Astrocyte (in vitro differentiated cells and primary cell): ENCODE data around the gene GRAMD1B. TPM values are rescaled to one million over a fixed set of nuclear protein-coding genes. Genes with fewer than 3 reads are reported as not detected.

ENCODE experiments used
- DNase-seq: peaks from one replicate; pipeline ENCODE4 v3.0.0-alpha.2; 2010; ENCODE audit warnings: low read depth
- FAIRE-seq: peaks from 2 replicates; lab custom pipeline; 2011; peaks lifted over from hg19 to GRCh38; lab: Jason Lieb, UNC
- H2AFZ ChIP-seq: 2 replicates; pipeline ENCODE4 v1.6.0; 2012; ENCODE audit warnings: low read depth, low read length, inconsistent platforms
- H3K27ac ChIP-seq: 2 replicates; pipeline ENCODE4 v1.5.1; 2011; ENCODE audit warnings: low read depth, low read length, inconsistent platforms
- H3K27me3 ChIP-seq: 2 replicates; pipeline ENCODE4 v1.6.0; 2011; ENCODE audit warnings: low read length, inconsistent platforms; ENCODE audit not compliant: insufficient read depth
- H3K36me3 ChIP-seq: 2 replicates; pipeline ENCODE4 v1.5.1; 2011; ENCODE audit warnings: low read length, inconsistent platforms; ENCODE audit not compliant: insufficient read depth
- H3K4me1 ChIP-seq: 2 replicates; pipeline ENCODE4 v1.5.1; 2011; ENCODE audit warnings: low read length, inconsistent platforms; ENCODE audit not compliant: insufficient read depth
- H3K4me2 ChIP-seq: 2 replicates; pipeline ENCODE4 v1.6.0; 2012; ENCODE audit warnings: low read length, inconsistent platforms
- H3K4me3 ChIP-seq: 2 replicates; pipeline ENCODE4 v1.5.1; 2011; ENCODE audit warnings: low read depth, mild to moderate bottlenecking, low read length, inconsistent platforms; ENCODE audit not compliant: insufficient read depth
- H3K79me2 ChIP-seq: 2 replicates; pipeline ENCODE4 v1.6.0; 2012; ENCODE audit warnings: mild to moderate bottlenecking, low read length, inconsistent platforms; ENCODE audit not compliant: insufficient read depth
- H3K9ac ChIP-seq: 2 replicates; pipeline ENCODE4 v1.6.0; 2012; ENCODE audit warnings: mild to moderate bottlenecking, low read length, inconsistent platforms
- H3K9me3 ChIP-seq: 2 replicates; pipeline ENCODE4 v1.5.1; 2012; ENCODE audit warnings: low read depth, mild to moderate bottlenecking, low read length, inconsistent platforms; ENCODE audit not compliant: insufficient read depth
- H4K20me1 ChIP-seq: 2 replicates; pipeline ENCODE4 v1.6.0; 2012; ENCODE audit warnings: low read length, inconsistent platforms; ENCODE audit not compliant: insufficient read depth
- H3K27ac Mint-ChIP-seq: one replicate; pipeline ENCODE4 v1.8.0; 2021; ENCODE audit warnings: mild to moderate bottlenecking, mixed read lengths; ENCODE audit not compliant: unreplicated experiment
- H3K27me3 Mint-ChIP-seq: one replicate; pipeline ENCODE4 v1.8.0; 2021; ENCODE audit warnings: low read depth, mixed read lengths; ENCODE audit not compliant: unreplicated experiment
- H3K36me3 Mint-ChIP-seq: one replicate; pipeline ENCODE4 v1.8.0; 2021; ENCODE audit warnings: low read depth, mixed read lengths; ENCODE audit not compliant: unreplicated experiment
- H3K4me1 Mint-ChIP-seq: one replicate; pipeline ENCODE4 v1.8.0; 2021; ENCODE audit warnings: low read depth, mixed read lengths; ENCODE audit not compliant: unreplicated experiment
- H3K4me3 Mint-ChIP-seq: one replicate; pipeline ENCODE4 v1.8.0; 2021; ENCODE audit warnings: mild to moderate bottlenecking, moderate library complexity, mixed read lengths; ENCODE audit not compliant: unreplicated experiment
- H3K9me3 Mint-ChIP-seq: one replicate; pipeline ENCODE4 v1.8.0; 2021; ENCODE audit warnings: mild to moderate bottlenecking, mixed read lengths; ENCODE audit not compliant: unreplicated experiment
- EZH2 ChIP-seq: IDR thresholded peaks from 2 replicates; pipeline ENCODE4 v1.6.1; 2012; ENCODE audit warnings: mild to moderate bottlenecking, low read length, inconsistent platforms; ENCODE audit not compliant: insufficient read depth
- total RNA-seq: library from RNA; stranded (reverse); gene quantifications from 2 replicates; pipeline ENCODE4 v1.2.1, GENCODE V29; 2021
- TF ChIP-seq, protein P1 (sequence below): IDR thresholded peaks from 2 replicates; pipeline ENCODE4 v1.5.1; 2011; ENCODE audit warnings: low read depth, mild to moderate bottlenecking, inconsistent platforms, low read length, moderate library complexity; ENCODE audit not compliant: insufficient read depth

Gene GRAMD1B
- total RNA-seq, 1 donor from 2014 or later: 6.5 TPM

DNA sequence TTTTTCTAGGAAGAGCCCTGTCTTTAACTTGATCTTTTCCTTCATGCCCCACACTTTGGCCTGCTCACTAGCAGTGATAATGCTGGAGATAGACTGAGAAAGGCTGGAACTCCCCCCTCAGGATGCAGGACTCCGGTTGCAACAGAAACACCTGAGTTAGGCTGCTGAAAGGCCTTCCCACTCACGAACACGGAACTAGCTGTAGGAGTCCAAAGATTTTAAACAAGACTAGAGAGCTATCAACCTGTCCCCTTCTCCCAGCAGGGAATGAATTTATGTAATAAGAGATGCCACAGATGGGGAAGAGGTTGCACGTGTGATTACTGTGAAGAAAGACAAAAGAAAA is 211.4 kb downstream of the GRAMD1B start:
- DNase-seq (no peak), FAIRE-seq (no peak)
- Histone ChIP-seq H3K27me3 (peaks cover 16% of the 10 kb centered on the region), H3K4me2 (no peak overlapping the region), H3K27ac (no peak overlapping the region), H3K4me1 (no peaks in the 10 kb centered on the region), H3K79me2 (no peaks in the 10 kb centered on the region), H3K4me3 (no peak overlapping the region), H3K9ac (no peak overlapping the region), H4K20me1 (no peaks in the 10 kb centered on the region), H3K36me3 (no peaks in the 10 kb centered on the region), H3K9me3 (no peaks in the 10 kb centered on the region), H2AFZ (no peak overlapping the region)
- H3K27me3 Mint-ChIP-seq: peaks cover 19% of the 10 kb centered on the region
- TF ChIP-seq, protein P1, sequence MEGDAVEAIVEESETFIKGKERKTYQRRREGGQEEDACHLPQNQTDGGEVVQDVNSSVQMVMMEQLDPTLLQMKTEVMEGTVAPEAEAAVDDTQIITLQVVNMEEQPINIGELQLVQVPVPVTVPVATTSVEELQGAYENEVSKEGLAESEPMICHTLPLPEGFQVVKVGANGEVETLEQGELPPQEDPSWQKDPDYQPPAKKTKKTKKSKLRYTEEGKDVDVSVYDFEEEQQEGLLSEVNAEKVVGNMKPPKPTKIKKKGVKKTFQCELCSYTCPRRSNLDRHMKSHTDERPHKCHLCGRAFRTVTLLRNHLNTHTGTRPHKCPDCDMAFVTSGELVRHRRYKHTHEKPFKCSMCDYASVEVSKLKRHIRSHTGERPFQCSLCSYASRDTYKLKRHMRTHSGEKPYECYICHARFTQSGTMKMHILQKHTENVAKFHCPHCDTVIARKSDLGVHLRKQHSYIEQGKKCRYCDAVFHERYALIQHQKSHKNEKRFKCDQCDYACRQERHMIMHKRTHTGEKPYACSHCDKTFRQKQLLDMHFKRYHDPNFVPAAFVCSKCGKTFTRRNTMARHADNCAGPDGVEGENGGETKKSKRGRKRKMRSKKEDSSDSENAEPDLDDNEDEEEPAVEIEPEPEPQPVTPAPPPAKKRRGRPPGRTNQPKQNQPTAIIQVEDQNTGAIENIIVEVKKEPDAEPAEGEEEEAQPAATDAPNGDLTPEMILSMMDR: no peak
- no peak for TF ChIP-seq EZH2
- no peak overlapping the region for H3K4me3 Mint-ChIP-seq
- no peaks in the 10 kb centered on the region for H3K4me1 Mint-ChIP-seq
- no peaks in the 10 kb centered on the region for H3K9me3 Mint-ChIP-seq
- no peak overlapping the region for H3K27ac Mint-ChIP-seq
- H3K36me3 Mint-ChIP-seq: no peaks in the 10 kb centered on the region

DNA sequence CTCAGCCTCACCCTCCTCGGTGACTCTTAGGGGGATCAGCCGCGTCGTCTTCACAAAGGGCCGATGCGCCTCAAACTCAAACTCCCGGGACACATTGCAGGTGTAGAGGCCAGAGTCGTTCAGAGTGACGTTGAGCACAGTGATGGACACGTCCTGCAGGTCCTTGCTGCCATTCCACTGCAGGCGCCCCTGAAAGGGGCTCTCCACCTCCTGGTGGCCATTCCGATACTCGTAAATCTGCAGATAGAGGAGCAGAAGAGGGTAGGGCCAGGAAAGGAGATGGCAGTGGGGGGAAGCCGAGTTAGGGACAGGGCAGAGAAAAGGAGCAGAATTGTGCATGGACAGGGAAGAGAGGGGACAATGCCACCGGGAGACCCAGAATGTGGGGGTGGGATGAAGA is 212.4 kb downstream of the GRAMD1B start:
- no peaks in the 10 kb centered on the region for H4K20me1 ChIP-seq
- no peak overlapping the region for H3K4me3 ChIP-seq

DNA sequence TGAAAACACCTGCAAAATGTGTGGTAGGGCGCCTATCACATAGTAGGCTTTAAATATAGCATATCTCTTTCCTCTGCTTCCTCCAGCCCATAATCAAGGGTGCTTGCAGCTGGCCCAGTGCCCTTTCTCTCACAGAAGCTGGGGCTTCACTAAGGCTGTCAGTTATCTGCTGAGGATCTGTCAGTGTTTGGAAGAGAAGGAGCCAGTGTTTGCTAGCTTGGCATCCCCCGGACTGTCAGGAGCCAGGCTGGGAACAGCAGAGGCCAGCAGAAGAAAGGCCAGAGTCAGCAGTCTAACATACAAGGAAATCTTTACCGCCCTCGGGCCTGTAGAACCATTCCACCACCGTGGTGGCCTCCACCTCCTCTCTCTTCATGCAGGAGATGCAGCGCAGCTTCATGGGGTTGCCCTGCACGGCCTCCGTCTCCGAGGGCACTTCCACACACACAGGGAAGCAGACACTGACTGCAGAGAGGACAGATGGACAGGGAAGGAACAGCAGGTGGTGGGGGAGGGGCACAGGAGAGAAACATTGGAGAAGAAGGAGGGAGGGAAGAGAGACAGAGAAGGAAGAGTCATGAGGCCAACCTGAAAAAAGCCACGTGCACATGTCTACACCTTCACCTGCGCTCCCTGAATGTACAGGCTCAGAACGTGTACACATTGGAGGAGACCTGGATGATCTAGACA is 215.4 kb downstream of the GRAMD1B start:
- Histone ChIP-seq H3K27me3 (peaks cover 10% of the 10 kb centered on the region), H3K4me1 (no peaks in the 10 kb centered on the region), H3K79me2 (no peaks in the 10 kb centered on the region), H3K4me3 (no peak overlapping the region), H4K20me1 (no peaks in the 10 kb centered on the region), H3K9ac (no peak overlapping the region), H3K4me2 (no peak overlapping the region), H2AFZ (no peak overlapping the region), H3K9me3 (no peaks in the 10 kb centered on the region), H3K27ac (no peak overlapping the region), H3K36me3 (no peaks in the 10 kb centered on the region)
- Mint-ChIP-seq H3K9me3 (no peaks in the 10 kb centered on the region), H3K27ac (no peak overlapping the region), H3K4me3 (no peak overlapping the region), H3K27me3 (peaks cover 10% of the 10 kb centered on the region), H3K4me1 (no peaks in the 10 kb centered on the region), H3K36me3 (no peaks in the 10 kb centered on the region)
- DNase-seq (no peak), FAIRE-seq (no peak)
- TF ChIP-seq, protein P1: no peak
- TF ChIP-seq EZH2: no peak

More for the DNA sequence above, 212.4 kb downstream of the GRAMD1B start:
- Mint-ChIP-seq H3K36me3 (no peaks in the 10 kb centered on the region), H3K4me1 (no peaks in the 10 kb centered on the region), H3K4me3 (no peak overlapping the region), H3K27me3 (peaks cover 15% of the 10 kb centered on the region), H3K27ac (no peak overlapping the region), H3K9me3 (no peaks in the 10 kb centered on the region)
- no peak overlapping the region for H3K9ac ChIP-seq
- H3K4me2 ChIP-seq: no peak overlapping the region
- H3K27me3 ChIP-seq: peaks cover 14% of the 10 kb centered on the region
- no peak for FAIRE-seq
- H3K27ac ChIP-seq: no peak overlapping the region
- H3K36me3 ChIP-seq: no peaks in the 10 kb centered on the region
- no peak overlapping the region for H2AFZ ChIP-seq
- no peak for TF ChIP-seq EZH2
- TF ChIP-seq, protein P1: no peak
- no peaks in the 10 kb centered on the region for H3K4me1 ChIP-seq
- H3K79me2 ChIP-seq: no peaks in the 10 kb centered on the region
- no peaks in the 10 kb centered on the region for H3K9me3 ChIP-seq
- no peak for DNase-seq
